ENCODE results near the gene ATP11B.

Gene ATP11B

GRCh38 chr3:182913889-182914288, 120.6 kb downstream of the ATP11B start:
- DNase-seq: no peak

GRCh38 chr3:182914341-182914740, 121.0 kb downstream of the ATP11B start:
- no peak for DNase-seq

GRCh38 chr3:182917134-182917533, 123.8 kb downstream of the ATP11B start:
- no peak for DNase-seq

GRCh38 chr3:182919866-182920357, 126.6 kb downstream of the ATP11B start:
- DNase-seq: no peak

- DNase-seq: no peak
Measured at GRCh38 chr3:182920515-182921084, 127.3 kb downstream of the ATP11B start.

- DNase-seq: no peak
Measured at GRCh38 chr3:182921665-182922355, 128.5 kb downstream of the ATP11B start.

GRCh38 chr3:182925330-182925943, 132.1 kb downstream of the ATP11B start:
- no peak for DNase-seq

GRCh38 chr3:182925944-182926337, 132.6 kb downstream of the ATP11B start:
- no peak for DNase-seq

GRCh38 chr3:182935803-182936202, 142.5 kb downstream of the ATP11B start:
- DNase-seq: no peak

GRCh38 chr3:182936239-182936917, 143.1 kb downstream of the ATP11B start:
- no peak for DNase-seq

- DNase-seq: no peak
Measured at GRCh38 chr3:182936918-182937285, 143.6 kb downstream of the ATP11B start.

GRCh38 chr3:182937293-182938051, 144.2 kb downstream of the ATP11B start:
- no peak for DNase-seq

GRCh38 chr3:182940266-182940808, 147.0 kb downstream of the ATP11B start:
- no peak for DNase-seq

- no peak for DNase-seq
Measured at GRCh38 chr3:182941719-182942118, 148.4 kb downstream of the ATP11B start.

- no peak for DNase-seq
Measured at GRCh38 chr3:182947888-182948287, 154.6 kb downstream of the ATP11B start.

- no peak for DNase-seq
Measured at GRCh38 chr3:182948305-182948704, 155.0 kb downstream of the ATP11B start.

GRCh38 chr3:182949688-182950087, 156.4 kb downstream of the ATP11B start:
- no peak for DNase-seq

GRCh38 chr3:182954553-182955235, 161.4 kb downstream of the ATP11B start:
- DNase-seq: no peak

GRCh38 chr3:182957226-182957625, 163.9 kb downstream of the ATP11B start:
- DNase-seq: no peak

GRCh38 chr3:182957676-182958266, 164.5 kb downstream of the ATP11B start:
- no peak for DNase-seq

All from cerebellar nuclear complex (tissue), 1 donor.